Measurements from ENCODE around the gene KBTBD12.

KBTBD12 gene

DNA sequence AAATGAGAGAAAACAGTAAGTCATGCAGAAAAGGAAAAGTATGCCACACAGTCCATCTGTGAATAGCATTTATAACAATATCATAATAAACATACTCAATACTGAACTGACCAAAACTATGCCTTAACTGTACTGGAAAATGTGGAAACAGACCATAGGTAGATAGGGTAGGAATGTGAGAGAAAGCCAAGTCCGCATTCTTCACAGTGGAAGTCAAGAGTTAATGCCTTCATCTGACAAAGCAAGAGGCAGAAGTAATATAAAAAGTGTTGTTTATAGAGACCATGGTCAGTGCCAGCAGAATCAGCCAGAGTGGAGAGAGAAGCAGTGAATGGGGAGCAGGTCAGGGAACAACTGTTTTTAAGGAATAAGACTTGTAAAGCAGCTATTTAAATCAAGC, 52.3 kb downstream of the KBTBD12 start:
- no peak overlapping the region for H3K9ac ChIP-seq (ENCODE audit: low read length in 2 of 2)
- no peaks in the 10 kb centered on the region for H3K4me1 ChIP-seq (ENCODE audit: control insufficient read depth, insufficient read depth, low read length)
- no peaks in the 10 kb centered on the region for H3K9me3 ChIP-seq (ENCODE audit: control insufficient read depth in 2 of 2, low read length in 2 of 2)
- no peaks in the 10 kb centered on the region for H3K27me3 ChIP-seq (ENCODE audit: control insufficient read depth in 1 of 2, insufficient read depth in 2 of 2, low read length in 2 of 2)
- no peak overlapping the region for H3K4me3 ChIP-seq (ENCODE audit: low read length in 2 of 2)
- no peaks in the 10 kb centered on the region for H3K36me3 ChIP-seq (ENCODE audit: control insufficient read depth in 2 of 2, insufficient read depth in 2 of 2, low read length in 2 of 2)
- no peak overlapping the region for H3K27ac ChIP-seq (ENCODE audit: low read length)

DNA sequence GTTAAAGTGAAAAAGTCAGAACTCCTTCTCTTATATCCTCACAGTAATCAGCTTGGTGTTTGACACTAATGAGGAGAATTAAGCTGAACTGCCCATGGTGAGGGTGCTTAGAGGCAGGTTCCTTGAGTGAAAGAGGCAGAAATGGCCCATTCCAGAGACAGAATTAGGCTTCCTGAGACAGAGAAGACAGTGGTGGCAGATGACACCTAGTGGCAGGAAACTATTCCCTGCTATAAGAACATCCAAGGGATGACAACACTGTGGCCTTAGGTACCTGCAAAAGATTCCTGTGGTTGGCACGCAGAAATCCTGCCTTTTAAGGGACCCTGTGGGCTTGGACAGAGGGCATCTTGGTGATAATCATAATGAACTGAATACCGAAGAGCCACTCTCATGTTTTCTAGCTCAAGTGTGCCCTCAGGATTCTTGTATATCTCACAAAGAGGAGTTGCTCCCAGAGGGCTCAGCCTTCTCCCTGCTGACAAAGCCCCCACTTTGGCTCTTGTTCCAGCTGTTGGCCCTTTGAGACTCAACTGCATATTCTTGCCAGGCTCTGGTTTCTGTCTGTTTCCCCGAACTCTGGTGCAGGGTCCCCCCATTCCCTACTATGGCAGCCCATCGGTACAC, 56.0 kb downstream of the KBTBD12 start:
- no peaks in the 10 kb centered on the region for H3K36me3 ChIP-seq (ENCODE audit: control insufficient read depth in 2 of 2, insufficient read depth in 2 of 2, low read length in 2 of 2)
- no peaks in the 10 kb centered on the region for H3K4me1 ChIP-seq (ENCODE audit: control insufficient read depth, insufficient read depth, low read length)
- no peak overlapping the region for H3K4me3 ChIP-seq (ENCODE audit: low read length in 2 of 2)
- H3K9ac ChIP-seq (ENCODE audit: low read length in 2 of 2), result no peak overlapping the region
- no peak overlapping the region for H3K27ac ChIP-seq (ENCODE audit: low read length)
- H3K9me3 ChIP-seq (ENCODE audit: control insufficient read depth in 2 of 2, low read length in 2 of 2), result no peaks in the 10 kb centered on the region
- no peaks in the 10 kb centered on the region for H3K27me3 ChIP-seq (ENCODE audit: control insufficient read depth in 1 of 2, insufficient read depth in 2 of 2, low read length in 2 of 2)

DNA sequence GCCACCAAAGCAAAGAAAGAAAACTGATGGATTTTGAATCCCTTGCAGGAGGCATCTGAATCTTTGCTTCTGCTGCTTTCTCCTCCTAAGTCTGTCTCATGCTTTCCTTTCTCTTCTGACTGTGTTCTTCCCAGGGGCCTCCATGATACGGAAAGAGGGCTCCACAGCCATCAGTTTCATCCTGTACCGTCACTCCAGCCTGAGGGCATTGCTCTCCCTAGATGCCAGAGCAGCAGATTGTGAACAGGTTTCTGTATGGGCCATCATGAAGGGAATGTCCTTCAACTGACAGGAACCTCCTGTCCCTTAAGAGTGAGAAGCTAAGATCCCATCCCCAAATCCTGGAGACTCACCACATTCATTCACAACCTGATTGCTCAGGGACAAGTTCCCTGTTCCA, 59.2 kb downstream of the KBTBD12 start:
- H3K4me3 ChIP-seq (ENCODE audit: low read length in 2 of 2), result no peak overlapping the region
- H3K27me3 ChIP-seq (ENCODE audit: control insufficient read depth in 1 of 2, insufficient read depth in 2 of 2, low read length in 2 of 2), result no peaks in the 10 kb centered on the region
- no peak overlapping the region for H3K9ac ChIP-seq (ENCODE audit: low read length in 2 of 2)
- H3K9me3 ChIP-seq (ENCODE audit: control insufficient read depth in 2 of 2, low read length in 2 of 2), result no peaks in the 10 kb centered on the region
- no peaks in the 10 kb centered on the region for H3K36me3 ChIP-seq (ENCODE audit: control insufficient read depth in 2 of 2, insufficient read depth in 2 of 2, low read length in 2 of 2)
- no peaks in the 10 kb centered on the region for H3K4me1 ChIP-seq (ENCODE audit: control insufficient read depth, insufficient read depth, low read length)
- H3K27ac ChIP-seq (ENCODE audit: low read length), result no peak overlapping the region

DNA sequence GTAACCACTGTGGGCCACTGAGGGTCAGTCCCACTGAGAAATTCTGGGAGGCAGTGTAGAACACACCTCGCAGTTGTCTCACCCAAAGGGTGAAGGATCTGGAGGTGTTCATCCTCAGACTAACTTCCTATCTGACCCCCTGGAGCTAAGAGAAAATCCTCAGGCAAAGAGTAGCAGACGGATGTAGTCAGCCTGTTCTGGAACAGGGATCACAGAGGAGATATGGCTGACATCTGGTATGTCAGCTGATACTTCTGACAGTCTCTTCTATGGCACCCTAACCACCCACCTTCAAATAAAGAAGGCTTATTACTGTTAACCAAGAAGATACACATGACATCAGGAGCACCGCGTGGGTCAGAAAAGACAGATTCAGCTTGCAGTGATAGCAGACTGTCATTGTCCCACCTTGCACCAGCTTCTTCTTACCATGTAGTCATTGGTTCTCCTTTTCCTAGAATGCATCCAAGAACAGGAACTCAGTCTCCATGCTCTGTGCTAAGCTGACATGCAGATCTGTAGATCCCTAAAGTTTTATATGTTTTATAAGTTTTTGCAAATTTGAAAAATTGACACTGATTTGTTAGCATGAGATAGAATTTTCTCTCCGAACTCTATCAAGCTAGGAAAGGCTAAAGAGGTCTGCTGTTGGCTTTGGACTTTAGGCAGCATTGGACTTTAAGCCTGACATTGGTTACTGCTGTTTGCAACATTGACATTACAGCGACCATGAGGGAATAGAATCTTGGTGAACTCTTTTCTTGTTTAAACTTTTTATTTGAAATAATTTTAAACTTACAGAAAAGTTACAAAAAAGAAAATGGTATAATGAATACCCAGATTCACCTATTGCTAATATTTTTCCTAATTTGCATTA, 60.4 kb downstream of the KBTBD12 start:
- H3K9ac ChIP-seq (ENCODE audit: low read length in 2 of 2), result no peak overlapping the region
- H3K9me3 ChIP-seq (ENCODE audit: control insufficient read depth in 2 of 2, low read length in 2 of 2), result no peaks in the 10 kb centered on the region
- H3K4me3 ChIP-seq (ENCODE audit: low read length in 2 of 2), result no peak overlapping the region
- H3K36me3 ChIP-seq (ENCODE audit: control insufficient read depth in 2 of 2, insufficient read depth in 2 of 2, low read length in 2 of 2), result no peaks in the 10 kb centered on the region
- H3K27me3 ChIP-seq (ENCODE audit: control insufficient read depth in 1 of 2, insufficient read depth in 2 of 2, low read length in 2 of 2), result no peaks in the 10 kb centered on the region
- H3K27ac ChIP-seq (ENCODE audit: low read length), result no peak overlapping the region
- no peaks in the 10 kb centered on the region for H3K4me1 ChIP-seq (ENCODE audit: control insufficient read depth, insufficient read depth, low read length)

DNA sequence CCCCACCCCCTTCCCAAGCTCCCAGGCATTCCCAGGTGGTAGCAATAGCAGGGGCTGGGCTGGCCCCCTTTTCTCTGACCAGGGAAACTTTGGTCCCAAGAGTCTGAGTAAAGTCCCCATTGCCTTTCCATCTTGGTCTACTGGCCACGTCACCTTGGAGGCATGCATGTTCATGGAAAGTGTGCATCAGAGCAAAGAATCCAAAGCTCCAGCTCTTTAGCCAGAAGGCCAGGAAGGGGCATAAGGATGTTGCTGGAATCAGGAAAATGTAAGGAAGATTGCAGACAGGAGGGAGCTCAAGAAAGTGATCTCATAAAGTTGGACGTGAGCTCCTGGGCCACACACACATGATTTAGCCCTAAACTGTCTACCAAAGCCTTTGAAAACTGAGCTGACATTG, 63.6 kb downstream of the KBTBD12 start:
- H3K36me3 ChIP-seq (ENCODE audit: control insufficient read depth in 2 of 2, insufficient read depth in 2 of 2, low read length in 2 of 2), result no peaks in the 10 kb centered on the region
- no peak overlapping the region for H3K27ac ChIP-seq (ENCODE audit: low read length)
- H3K27me3 ChIP-seq (ENCODE audit: control insufficient read depth in 1 of 2, insufficient read depth in 2 of 2, low read length in 2 of 2), result no peaks in the 10 kb centered on the region
- no peak overlapping the region for H3K9ac ChIP-seq (ENCODE audit: low read length in 2 of 2)
- H3K4me3 ChIP-seq (ENCODE audit: low read length in 2 of 2), result no peak overlapping the region
- no peaks in the 10 kb centered on the region for H3K4me1 ChIP-seq (ENCODE audit: control insufficient read depth, insufficient read depth, low read length)
- no peaks in the 10 kb centered on the region for H3K9me3 ChIP-seq (ENCODE audit: control insufficient read depth in 2 of 2, low read length in 2 of 2)

DNA sequence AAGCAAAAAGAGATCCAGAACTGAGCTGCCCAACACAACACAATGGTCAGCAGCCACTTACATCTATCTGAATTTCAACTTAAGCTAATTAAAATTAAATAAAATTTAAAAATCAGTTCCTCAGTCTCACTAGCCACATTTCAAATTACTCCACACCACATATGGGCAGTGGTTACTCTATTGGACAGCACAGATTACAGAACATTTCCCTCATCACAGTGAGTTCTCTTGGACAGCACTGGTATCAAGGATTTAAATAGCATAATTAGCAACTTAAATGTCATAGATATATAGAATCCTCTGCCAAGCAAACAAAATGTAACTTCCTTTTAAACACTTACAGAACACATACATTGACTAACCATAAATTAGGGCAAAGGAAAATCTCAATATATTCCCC, 64.4 kb downstream of the KBTBD12 start:
- Histone ChIP-seq H3K4me3 (ENCODE audit: low read length in 2 of 2) (no peak overlapping the region), H3K27me3 (ENCODE audit: control insufficient read depth in 1 of 2, insufficient read depth in 2 of 2, low read length in 2 of 2) (no peaks in the 10 kb centered on the region), H3K36me3 (ENCODE audit: control insufficient read depth in 2 of 2, insufficient read depth in 2 of 2, low read length in 2 of 2) (peaks cover 0 to 5% of the 10 kb centered on the region in 2 donors), H3K4me1 (ENCODE audit: control insufficient read depth, insufficient read depth, low read length) (no peaks in the 10 kb centered on the region), H3K27ac (ENCODE audit: low read length) (no peak overlapping the region), H3K9me3 (ENCODE audit: control insufficient read depth in 2 of 2, low read length in 2 of 2) (no peaks in the 10 kb centered on the region), H3K9ac (ENCODE audit: low read length in 2 of 2) (no peak overlapping the region)

DNA sequence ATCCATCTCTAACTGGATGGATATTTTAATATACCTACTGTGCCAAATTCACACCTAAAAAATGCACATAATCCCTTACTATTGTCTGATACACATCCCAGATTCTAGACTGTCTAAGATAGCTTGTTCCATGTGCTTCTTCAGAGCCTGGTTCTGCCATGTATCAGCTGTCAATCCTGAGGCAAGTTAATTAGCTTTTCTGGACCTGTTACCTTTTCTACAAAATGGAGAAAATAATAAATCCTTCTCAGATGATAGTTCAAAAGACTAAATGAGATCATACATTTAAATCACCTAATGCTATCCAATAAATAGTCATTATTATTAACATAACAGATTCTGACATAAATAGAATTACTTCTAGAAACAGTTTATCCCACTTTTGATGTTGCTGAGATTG, 66.1 kb downstream of the KBTBD12 start:
- no peak overlapping the region for H3K4me3 ChIP-seq (ENCODE audit: low read length in 2 of 2)
- H3K9ac ChIP-seq (ENCODE audit: low read length in 2 of 2), result no peak overlapping the region
- H3K4me1 ChIP-seq (ENCODE audit: control insufficient read depth, insufficient read depth, low read length), result no peaks in the 10 kb centered on the region
- H3K27ac ChIP-seq (ENCODE audit: low read length), result no peak overlapping the region
- no peaks in the 10 kb centered on the region for H3K27me3 ChIP-seq (ENCODE audit: control insufficient read depth in 1 of 2, insufficient read depth in 2 of 2, low read length in 2 of 2)
- H3K9me3 ChIP-seq (ENCODE audit: control insufficient read depth in 2 of 2, low read length in 2 of 2), result no peaks in the 10 kb centered on the region
- H3K36me3 ChIP-seq (ENCODE audit: control insufficient read depth in 2 of 2, insufficient read depth in 2 of 2, low read length in 2 of 2), result peaks cover 0 to 6% of the 10 kb centered on the region in 2 donors

DNA sequence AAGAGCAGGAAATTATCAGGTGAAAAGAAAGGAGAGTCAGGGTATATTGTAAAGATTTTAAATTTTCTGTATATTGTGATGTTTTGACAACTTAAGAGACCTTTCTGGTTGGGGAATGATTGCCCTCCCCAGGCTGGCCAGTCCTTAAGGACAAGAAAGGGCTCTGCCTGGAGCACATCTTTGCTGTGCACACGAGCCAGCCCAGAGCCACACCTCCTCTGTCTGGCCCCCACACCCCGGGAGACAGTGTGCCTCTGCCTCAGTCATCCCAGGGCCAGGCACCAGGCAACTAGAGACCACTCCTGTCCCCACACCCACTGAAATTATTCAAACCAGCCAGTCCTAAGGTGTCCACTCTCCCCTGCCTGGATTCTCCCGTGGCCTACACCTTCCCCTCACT, 67.1 kb downstream of the KBTBD12 start:
- Histone ChIP-seq H3K27me3 (ENCODE audit: control insufficient read depth in 1 of 2, insufficient read depth in 2 of 2, low read length in 2 of 2) (no peaks in the 10 kb centered on the region), H3K9ac (ENCODE audit: low read length in 2 of 2) (no peak overlapping the region), H3K36me3 (ENCODE audit: control insufficient read depth in 2 of 2, insufficient read depth in 2 of 2, low read length in 2 of 2) (peaks cover 0 to 6% of the 10 kb centered on the region in 2 donors), H3K4me3 (ENCODE audit: low read length in 2 of 2) (no peak overlapping the region), H3K27ac (ENCODE audit: low read length) (no peak overlapping the region), H3K4me1 (ENCODE audit: control insufficient read depth, insufficient read depth, low read length) (no peaks in the 10 kb centered on the region), H3K9me3 (ENCODE audit: control insufficient read depth in 2 of 2, low read length in 2 of 2) (no peaks in the 10 kb centered on the region)

DNA sequence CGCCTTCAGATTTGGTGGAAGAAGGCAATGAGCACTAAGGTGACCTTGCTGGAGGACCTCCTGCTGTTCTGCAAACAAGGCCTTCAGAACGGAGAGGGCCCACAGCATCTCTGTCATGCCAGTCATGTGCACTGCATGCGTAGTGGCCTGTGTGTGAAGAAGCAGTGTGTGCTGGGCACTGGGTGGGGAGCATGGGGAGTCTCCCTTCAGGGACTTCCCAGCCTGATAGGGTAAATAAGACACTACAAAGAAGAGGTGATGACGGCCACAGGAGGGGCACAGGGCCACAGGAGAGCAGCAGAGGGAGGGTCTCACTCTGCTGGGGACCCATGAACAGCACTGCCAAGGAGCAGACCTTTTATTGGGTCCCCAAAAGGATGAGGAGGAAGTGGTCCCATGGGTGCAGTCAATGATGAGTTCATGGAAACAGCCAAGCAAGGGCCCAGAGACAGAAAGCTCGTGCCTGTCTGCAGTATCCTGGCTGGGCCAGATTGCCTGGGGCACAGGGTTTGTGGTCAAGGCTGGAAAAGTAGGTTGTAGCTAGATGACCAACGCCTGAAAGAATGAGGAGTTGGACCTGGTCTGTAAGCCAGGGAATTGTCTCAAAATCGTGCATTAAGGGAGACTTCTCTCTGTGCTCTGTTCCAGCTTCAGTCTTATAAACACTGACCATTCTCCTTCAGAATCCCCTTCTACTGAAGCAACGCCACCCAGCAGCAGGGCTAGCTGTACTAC, 69.4 kb downstream of the KBTBD12 start:
- H3K27ac ChIP-seq (ENCODE audit: low read length), result no peak overlapping the region
- no peaks in the 10 kb centered on the region for H3K27me3 ChIP-seq (ENCODE audit: control insufficient read depth in 1 of 2, insufficient read depth in 2 of 2, low read length in 2 of 2)
- H3K4me1 ChIP-seq (ENCODE audit: control insufficient read depth, insufficient read depth, low read length), result no peaks in the 10 kb centered on the region
- H3K4me3 ChIP-seq (ENCODE audit: low read length in 2 of 2), result no peak overlapping the region
- no peak overlapping the region for H3K9ac ChIP-seq (ENCODE audit: low read length in 2 of 2)
- H3K9me3 ChIP-seq (ENCODE audit: control insufficient read depth in 2 of 2, low read length in 2 of 2), result no peaks in the 10 kb centered on the region
- H3K36me3 ChIP-seq (ENCODE audit: control insufficient read depth in 2 of 2, insufficient read depth in 2 of 2, low read length in 2 of 2), result peaks cover 0 to 6% of the 10 kb centered on the region in 2 donors

DNA sequence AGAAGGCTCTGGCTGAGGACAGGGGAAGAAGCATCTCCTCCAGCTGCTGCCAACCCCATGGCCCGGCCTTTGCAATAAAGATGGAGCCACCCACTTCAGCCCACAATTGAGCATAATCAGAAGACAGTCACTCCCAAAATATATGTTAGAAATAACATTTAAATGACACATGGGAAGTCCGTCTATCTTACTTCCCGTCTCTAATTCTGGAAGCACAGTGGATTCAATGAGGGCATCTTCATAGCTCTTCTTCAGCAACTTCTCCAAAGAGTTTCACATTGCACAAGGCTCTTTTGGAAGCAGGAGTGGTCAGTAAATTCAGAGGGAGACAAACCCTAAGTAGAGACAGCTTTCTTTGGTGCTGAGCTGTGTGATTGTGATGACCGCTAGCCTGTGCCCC, 70.2 kb downstream of the KBTBD12 start:
- Histone ChIP-seq H3K9me3 (ENCODE audit: control insufficient read depth in 2 of 2, low read length in 2 of 2) (no peaks in the 10 kb centered on the region), H3K9ac (ENCODE audit: low read length in 2 of 2) (no peak overlapping the region), H3K4me3 (ENCODE audit: low read length in 2 of 2) (no peak overlapping the region), H3K27me3 (ENCODE audit: control insufficient read depth in 1 of 2, insufficient read depth in 2 of 2, low read length in 2 of 2) (no peaks in the 10 kb centered on the region), H3K4me1 (ENCODE audit: control insufficient read depth, insufficient read depth, low read length) (no peaks in the 10 kb centered on the region), H3K27ac (ENCODE audit: low read length) (no peak overlapping the region), H3K36me3 (ENCODE audit: control insufficient read depth in 2 of 2, insufficient read depth in 2 of 2, low read length in 2 of 2) (peaks cover 0 to 6% of the 10 kb centered on the region in 2 donors)

All from stomach smooth muscle (tissue), 2 donors.